ENCODE data around the gene NT5C2.
"Not testable (repeated sequence)": the region's sequence is repeated elsewhere in the genome, so short reads cannot be mapped to it uniquely, and the experiment has no call there.

Gene NT5C2

DNA sequence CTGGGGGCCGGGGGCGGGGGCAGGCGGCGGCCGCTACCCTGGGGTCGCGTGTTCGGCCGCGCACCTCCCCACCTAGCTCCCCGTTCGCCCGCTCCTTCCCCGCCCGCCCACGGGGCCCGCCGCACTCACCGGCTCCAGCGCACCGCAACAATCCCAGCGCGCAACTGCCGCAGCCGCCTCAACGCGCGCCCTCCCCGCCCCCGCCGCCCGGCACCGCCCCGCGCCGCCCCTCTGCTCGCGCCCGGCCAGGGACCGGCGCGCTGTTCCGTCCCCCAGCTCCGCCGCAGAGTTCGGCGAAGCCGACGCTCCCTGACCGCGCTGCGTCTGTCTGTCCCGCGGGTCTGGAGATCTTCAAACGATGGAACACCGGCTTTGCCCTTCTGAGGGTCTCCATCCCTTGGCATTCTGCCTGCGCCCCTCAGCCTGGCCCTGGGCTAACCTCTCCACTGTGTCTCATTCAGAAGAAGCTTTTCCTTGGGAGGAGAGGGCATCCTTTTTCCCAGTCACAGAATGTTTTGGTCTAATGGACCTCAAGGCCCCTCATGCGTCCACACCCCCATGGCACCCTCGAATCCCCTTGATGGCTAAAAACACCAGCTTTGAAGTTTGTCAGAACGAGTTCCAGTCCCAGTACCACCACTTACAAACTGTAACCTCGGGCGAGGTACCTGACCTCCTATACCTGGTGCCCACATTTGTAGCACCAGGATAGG lies at the start of gene NT5C2:
TSS of gene NT5C2 (minus strand) at position 166 of the 713 bp plus-strand sequence. CDS start 18,314 bp downstream, outside the sequence.
- DNase-seq: peak; percentile 77 to 78

DNA sequence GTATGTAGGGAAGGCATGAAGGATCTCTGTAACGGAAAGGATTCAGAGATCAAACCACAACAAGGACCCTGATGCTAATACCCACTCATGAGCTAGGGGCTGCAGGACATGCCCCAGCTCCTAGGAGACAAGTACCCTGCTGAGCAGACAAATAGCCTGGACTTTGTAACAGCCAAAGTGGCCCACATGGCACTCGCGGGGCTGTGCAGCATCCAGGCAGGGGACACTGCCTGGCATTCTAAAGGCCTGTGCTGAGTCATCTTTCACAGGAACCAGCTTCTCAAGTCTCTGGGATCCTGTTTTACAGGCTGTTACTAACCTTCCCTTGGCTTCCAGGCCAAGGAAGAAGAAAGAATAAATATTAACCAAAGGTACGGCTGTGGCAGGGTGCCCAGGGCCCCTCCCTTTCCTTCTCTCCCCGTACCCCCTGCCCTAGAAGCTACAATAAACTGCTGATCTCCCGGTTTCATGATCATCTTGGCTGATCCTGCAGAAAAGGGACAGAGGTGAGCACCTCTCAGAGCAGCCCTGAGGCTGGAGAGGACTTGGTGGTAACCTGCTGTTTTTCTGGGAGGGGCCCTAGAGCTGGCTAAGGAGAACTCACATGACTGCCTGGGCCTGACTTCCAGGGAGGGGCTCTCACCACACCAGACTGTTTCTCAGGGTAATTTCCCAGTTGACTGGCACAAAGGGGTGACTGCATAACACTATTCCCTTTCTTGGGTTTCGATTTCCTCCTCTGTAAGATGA lies 48.4 kb upstream of the NT5C2 start:
- peak in 1 of 2 donors; percentile 58 for DNase-seq

DNA sequence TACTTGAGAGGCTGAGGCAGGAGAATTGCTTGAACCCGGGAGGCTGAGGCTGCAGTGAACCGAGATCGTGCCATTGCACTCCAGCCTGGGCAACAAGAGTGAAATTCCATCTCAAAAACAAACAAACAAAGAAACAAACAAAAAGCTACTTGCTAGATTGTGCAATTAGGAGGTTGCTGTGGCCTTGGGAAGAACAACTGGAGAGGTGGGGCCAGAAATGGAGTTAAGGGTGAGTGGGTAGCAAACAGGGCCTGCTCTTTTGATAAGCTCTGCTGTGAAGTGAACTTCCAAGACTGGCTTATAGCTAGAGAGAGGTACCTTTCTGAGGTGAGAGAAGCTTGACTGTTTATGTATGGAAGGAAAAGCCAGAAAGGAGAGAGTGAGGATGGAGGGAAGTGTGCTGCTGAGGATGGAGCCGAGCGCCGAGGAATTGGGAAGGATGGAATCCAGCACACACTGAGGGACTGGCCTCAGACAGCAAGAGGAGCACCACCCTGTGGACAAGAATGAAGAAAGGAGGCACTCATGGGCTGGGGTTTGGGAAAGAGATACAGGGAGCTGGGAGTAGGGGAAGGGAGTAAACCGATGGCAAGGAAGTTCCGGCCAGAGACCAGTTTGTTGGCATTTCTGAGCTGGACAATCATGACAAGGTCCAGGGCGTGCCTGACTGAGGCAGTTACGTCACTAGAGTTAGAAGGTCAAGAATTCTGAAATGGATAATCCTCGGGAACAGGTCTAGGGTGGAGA lies 45.6 kb upstream of the NT5C2 start:
- no peak for DNase-seq

DNA sequence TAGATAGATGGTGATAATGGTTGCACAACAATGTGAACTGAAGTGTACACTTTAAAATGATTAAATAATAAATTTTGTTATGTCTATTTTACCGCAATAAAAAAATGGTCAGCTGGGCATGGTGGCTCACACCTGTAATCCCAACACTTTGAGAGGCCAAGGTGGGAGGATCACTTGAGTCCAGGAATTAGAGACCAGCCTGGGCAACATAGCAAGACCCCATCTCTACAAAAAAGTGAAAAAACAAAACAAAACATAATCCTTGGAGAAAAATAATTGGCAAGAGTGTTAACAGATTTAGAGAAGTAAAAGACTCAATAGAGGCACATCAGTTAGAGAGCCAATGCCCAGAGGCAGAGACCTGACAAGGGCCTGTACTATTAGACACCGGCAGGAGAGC lies 42.7 kb upstream of the NT5C2 start:
- DNase-seq: no peak

DNA sequence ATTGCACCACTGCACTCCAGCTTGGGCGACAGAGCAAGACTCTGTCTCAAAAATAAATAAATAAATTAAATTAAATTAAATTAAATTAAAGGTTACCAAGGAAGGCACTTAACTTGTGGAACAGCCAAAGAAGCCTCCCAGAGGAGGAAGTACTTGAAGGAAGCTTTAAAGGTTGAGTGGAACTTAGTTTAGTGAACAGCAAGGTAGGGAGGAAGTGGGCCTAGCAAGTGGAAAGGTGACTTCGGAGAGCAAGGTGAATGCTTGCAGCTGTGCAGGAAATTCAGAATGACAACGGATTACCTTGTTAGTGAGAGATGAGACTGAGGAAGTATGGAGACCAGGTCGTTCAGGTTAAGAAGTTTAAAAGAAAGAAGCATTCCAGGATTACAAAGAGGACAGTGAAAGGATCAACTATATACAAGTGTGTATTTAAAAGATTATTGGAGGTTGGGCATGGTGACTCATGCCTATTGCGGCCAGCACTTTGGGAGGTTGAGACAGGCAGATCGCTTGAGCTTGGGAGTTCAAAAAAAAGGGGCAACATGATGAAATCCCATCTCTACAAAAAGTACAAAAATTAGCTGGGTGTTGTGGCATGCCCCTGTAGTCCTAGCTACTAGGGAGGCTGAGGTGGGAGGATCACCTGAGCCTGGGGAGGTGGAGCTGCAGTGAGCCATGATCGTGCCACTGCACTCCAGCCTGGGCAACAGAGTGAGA lies 39.9 kb upstream of the NT5C2 start:
- no peak for DNase-seq

DNA sequence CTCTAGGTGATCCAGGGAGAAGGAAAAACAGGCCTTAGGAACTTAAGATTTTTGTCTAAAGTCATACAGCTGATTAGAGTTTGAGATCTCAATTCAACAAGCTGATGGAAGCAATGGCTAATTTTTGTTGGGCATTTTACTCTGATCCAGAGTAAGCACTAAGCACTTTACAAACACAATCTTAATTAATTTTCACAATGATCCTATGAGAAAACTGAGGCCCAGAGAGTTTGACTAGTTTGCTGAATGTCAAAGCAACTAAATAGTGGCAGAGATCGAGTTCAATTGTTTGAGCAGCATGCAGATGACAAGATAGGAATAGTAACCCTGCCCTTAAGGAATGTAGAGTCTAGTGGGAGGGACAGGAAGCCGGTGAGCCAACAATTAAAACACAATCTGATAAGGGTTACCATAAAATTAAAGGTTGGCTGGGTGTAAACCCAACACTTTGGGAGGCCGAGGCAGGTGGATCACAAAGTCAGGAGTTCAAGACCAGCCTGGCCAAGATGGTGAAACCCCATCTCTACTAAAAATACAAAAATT lies 39.1 kb upstream of the NT5C2 start:
- DNase-seq: no peak

DNA sequence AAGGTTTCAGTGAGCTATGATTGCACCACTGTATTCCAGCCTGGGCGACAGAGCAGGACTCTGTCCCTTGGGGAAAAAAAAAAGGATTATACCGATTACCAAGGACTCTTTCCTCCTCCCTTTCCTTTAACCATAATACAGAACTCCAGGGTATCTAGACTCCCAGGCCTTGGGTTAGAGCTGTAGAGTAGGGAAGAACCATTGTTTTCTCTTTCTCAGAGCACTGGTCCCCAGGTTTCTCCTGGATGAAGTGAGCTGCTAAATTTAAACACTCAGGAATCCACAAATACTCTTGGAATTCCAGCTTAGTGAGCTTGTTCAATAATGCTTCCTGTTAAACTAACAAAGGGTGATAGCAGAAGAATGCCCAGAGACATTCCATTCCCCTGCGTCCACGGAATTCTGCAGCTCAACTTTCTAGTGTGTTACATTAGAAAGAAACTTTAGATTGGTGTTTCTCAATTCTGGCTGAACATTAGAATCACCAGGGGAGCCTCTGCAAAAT lies 38.0 kb upstream of the NT5C2 start:
- DNase-seq: no peak

DNA sequence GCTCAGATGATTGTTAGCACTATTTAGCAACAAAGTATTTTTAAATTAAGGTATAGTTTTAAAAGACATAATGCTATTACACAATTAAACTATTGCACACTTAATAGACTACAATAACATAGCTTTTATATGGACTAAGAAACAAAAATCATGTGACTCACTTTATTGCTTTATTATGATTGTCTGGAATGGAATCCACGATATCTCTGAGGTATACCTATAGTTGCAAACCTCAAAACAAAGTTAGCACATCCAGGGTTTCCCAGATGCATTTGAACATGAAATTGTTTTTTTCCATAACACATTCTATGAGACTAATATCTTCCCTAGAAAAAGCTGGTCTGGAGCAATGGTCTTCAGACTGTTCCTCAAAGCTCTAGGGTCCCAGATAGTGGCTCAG lies 34.3 kb upstream of the NT5C2 start:
- no peak for DNase-seq

DNA sequence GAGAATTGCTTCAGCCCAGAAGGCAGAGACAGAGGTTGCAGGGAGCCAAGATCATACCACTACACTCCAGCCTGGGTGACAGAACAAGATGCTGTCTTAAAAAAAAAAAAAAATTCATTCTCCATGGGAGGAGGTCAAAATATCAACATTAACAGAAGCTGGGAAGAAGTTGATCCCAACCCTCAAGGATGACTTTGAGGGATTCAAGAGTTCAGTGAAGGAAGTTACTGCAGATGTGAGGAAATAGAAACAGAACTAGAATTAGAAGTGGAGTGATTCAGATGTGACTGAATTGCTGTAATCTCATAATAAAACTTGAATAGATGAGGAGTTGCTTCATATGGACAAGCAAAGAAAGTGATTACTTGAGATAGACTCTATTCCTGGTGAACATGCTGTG lies 32.9 kb upstream of the NT5C2 start:
- DNase-seq: no peak

DNA sequence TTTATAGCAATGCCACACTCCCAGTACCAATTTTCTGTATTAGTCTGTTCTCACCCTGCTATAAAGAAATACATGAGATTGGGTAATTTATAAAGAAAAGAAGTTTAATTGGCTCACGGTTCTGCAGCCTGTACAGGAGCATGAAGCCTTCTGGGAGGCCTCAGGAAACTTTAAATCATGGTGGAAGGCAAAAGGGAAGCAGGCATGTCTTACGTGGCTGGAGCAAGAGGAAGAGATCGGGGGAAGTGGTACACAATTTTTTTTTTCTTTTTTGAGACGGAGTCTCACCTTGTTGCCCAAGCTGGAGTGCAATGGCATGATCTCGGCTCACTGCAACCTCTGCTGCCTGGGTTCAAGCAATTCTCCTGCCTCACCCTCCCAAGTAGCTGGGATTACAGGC lies 31.6 kb upstream of the NT5C2 start:
- DNase-seq: not testable (repeated sequence)

DNA sequence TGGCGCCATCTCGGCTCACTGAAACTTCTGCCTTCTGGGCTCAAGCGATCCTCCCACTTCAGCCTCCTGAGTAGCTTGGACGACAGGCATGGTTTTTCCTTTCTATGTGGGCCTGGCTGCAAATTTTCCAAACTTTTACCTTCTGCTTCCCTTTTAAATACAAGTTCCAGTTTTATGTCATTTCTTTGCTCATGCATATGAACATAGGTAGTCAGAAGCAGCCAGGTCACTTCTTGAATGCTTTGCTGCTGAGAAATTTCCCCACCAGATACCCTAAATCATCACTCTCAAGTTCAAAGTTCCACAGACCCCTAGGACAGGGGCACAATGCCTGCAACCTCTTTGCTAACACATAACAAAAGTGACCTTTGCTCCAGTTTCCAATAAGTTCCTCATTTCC lies 31.1 kb upstream of the NT5C2 start:
- no peak for DNase-seq

DNA sequence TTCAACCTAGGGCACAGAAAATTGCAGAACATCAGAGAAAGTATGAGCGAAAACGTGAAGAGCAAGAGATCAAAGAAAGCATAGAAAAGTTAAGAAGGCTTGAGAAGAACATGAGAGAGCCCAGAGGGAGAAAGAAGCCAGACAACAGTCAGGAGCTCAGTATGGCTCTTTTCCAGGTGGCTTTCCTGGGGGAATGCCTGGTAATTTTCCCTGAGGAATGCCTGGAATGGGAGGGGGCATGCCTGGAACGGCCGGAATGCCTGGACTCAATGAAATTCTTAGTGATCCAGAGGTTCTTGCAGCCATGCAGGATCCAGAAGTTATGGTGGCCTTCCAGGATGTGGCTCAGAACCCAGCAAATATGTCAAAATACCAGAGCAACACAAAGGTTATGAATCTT lies 23.3 kb upstream of the NT5C2 start:
- not testable (repeated sequence) for DNase-seq

DNA sequence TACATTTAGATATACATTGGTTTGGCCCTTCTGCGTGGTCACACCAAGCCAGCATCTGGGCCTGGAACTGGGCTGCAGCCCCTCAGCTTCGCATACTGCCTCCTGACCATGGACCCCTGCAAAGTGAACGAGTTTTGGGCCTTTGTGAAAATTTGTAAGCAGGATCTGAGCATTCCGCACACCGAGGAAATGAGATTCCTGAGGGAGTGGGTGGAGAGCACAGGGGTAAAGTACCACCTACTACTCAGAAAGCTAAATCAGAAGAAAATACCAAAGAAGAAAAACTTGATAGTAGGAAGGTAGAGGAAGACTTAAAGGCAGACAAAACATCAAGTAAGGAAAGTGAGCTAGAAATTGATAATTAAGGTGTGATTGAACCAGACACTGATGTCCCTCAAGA lies 22.5 kb upstream of the NT5C2 start:
- DNase-seq: no peak

DNA sequence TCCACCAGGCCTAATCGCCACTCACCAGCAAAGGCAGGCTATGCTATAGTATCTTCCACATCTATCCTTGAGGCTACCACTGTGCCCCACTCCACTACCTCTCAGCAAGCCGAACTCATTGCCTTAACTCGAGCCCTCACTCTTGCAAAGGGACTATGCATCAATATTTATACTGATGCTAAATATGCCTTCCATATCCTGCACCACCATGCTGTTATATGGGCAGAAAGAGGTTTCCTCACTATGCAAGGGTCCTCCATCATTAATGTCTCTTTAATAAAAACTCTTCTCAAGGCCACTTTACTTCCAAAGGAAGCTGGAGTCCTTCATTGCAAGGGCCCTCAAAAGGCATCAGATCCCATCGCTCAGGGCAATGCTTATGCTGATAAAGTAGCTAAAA lies 17.2 kb upstream of the NT5C2 start:
- not testable (repeated sequence) for DNase-seq

DNA sequence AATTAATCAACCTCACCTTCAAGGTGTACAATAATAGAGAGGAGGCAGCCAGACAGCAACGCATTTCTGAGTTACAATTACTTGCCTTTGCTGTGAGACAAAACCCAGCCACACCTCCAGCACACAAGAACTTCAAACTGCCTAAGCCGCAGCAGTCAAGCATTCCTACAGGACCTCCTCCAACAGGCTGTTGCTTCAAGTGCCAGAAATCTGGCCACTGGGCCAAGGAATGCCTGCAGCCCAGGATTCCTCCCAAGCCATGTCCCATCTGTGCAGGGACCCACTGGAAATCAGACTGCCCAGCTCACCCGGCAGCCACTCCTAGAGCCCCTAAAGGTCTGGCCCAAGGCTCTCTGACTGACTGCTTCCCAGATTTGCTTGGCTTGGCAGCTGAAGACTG lies 14.6 kb upstream of the NT5C2 start:
- DNase-seq: not testable (repeated sequence)

DNA sequence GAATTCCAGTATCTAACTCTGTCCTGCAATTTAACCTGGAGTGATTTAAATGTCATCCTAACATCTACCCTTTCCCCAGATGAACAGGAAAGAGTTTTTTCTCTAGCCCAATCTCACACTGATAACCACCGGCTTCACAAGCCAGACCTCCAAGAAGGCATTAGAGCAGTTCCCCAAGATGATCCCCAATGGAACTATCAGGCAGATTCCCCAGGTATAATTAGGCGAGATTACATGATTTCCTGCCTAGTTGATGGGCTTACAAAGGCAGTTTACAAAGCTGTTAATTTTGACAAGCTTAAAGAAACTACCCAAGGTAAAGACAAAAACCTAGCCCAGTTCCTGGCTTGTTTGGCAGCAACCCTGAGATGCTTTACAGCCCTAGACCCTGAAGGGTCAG lies 14.1 kb upstream of the NT5C2 start:
- no peak for DNase-seq

DNA sequence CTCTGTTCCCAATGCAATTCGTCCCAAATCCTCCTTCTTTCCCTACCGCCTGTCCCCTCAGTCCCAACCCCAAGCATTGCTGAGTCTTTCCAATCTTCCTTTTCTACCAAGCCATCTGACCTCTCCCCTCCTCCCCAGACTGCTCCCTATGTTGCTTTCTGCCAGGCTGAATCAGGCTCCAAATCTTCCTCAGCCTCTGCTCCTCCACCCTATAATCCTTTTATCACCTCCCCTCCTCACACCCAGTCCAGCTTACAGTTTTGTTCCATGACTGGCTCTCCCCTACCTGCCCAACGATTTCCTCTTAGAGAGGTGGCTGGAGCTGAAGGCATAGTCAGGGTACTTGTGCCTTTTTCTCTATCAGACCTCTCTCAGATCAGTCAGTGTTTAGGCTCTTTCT lies 13.6 kb upstream of the NT5C2 start:
- DNase-seq: not testable (repeated sequence)

DNA sequence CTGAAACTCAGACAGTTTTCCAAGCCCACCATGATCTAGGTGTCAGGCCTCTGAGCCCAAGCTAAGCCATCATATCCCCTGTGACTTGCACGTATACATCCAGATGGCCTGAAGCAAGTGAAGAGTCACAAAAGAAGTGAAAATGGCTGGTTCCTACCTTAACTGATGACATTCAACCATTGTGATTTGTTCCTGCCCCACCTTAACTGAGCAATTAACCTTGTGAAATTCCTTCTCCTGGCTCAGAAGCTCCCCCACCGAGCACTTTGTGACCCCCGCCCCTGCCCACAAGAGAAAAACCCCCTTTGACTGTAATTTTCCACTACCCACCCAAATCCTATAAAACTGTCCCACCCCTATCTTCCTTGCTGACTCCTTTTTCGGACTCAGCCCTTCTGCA lies 12.3 kb upstream of the NT5C2 start:
- not testable (repeated sequence) for DNase-seq

DNA sequence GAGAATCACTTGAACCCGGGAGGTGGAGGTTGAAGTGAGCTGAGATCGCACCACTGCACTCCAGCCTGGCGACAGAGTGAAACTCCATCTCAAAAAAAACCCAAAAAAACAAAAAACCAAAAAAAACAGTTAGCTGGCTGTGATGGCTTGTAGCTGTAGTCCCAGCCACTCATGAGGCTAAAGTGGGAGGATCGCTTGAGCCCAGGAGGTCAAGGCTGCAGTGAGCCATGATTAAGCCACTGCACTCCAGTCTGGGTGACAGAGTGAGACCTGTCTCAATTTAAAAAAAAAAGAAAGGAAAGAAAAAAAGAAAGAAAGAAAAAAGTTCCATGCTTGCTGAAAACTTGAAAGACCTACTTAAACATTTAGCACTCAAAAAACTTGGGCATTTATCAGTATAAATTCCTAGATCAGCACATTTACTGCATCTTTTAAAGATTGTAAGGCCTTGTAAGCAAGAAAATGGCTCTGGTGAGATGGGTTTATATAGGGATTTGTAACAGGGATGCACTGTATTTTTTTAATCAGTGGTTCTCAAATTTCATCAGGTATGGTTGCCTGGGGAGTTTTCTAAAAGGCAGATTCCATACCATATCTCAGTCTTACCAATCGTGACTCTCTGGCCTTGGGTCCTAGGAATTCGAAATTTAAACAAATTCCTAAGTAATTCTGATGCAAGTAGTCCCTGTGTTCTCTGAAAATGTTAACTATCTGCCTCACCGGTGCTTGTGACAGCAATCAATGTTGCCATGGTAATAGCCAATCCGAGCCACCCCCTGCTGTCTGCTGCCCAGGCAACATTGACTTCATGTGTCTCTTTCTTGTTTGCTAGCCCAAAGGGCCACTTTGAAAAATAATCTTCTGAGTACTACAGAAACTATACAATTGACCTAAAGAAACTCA lies 11.5 kb upstream of the NT5C2 start:
- no peak for DNase-seq

DNA sequence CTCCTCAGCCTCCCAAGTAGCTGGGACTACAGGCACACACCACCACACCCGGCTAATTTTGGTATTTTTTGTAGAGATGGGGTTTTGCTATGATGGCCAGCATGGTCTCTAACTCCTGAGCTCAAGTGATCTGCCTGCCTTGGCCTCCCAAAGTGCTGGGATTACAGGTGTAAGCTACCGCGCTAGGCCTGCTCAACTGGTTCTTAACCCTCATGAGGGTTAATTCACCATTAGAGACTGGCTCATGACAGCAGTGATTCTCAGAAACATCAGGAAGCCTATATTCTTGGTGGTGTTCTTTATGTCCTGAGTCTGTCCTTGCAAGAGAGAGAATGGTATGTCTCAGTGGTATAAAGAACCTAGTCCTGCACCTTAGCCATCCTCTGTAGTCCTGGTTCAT lies 10.4 kb upstream of the NT5C2 start:
- no peak for DNase-seq

DNA sequence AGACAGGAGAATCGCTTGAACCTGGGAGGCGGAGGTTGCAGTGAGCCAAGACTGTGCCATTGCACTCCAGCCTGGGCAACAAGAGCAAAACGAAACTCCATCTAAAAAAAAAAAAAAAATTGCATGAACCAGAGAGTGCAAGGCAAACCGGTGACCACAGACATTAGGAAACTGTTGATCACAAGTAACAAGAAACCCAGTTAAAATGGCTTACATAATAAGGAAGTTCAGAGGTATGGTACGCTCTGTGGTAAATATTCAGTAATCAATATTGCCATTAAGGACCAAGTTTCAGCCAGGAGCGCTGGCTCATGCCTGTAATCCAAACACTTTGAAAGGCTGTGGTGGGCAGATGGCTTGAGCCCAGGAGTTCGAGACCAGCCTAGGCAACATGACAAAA lies 9.2 kb upstream of the NT5C2 start:
- DNase-seq: peak in 1 of 2 donors; percentile 4

DNA sequence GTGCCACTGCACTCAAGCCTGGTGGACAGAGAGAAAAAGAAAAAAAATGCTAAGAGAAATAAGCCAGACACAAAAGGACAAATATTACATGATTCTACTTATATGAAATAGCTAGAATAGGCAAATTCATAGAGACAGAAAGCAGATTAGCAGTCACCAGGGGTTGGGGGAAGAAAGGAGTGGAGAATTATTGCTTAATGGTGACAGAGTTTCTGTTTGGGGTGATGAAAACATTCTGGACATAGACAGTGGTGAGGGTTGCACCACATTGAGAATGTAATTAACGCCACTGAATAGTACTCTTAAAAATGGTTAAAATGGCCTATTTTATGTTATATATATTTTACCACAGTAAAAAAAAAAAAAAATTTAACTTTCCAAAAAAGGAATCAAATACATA lies 6.4 kb upstream of the NT5C2 start:
- no peak for DNase-seq
